ENCODE data around the gene CLCN2.

- TF ChIP-seq EZH2 (IDR thresholded peaks at IDR 0.05; ENCODE audit: insufficient read depth, poor library complexity, severe bottlenecking) (no peak), EZH2phosphoT487 (IDR thresholded peaks at IDR 0.05; ENCODE audit: insufficient read depth, low read depth) (no peak)
Observed at GRCh38 chr3:184355261-184356040, 6.0 kb downstream of the CLCN2 start.

Data from GM23248 (cell line).